ENCODE measurements around the gene SRXN1.

- no peak for TF ChIP-seq CTCF (tag by site-specific recombination; IDR thresholded peaks at IDR 0.05)
- TF ChIP-seq ZNF629 (tag by site-specific recombination; IDR thresholded peaks at IDR 0.05), result no peak
- TF ChIP-seq ZNF350 (tag by site-specific recombination; IDR thresholded peaks at IDR 0.05), result no peak
- no peak for TF ChIP-seq PRDM10 (tag by site-specific recombination; IDR thresholded peaks at IDR 0.05)
These were observed 18.7 kb downstream of the SRXN1 start for GRCh38 chr20:634148-634925.

All from HEK293 (cell line).